GM19397 (cell line): ENCODE data around the gene NR0B2.
"Not testable (repeated sequence)": the region's sequence is repeated elsewhere in the genome, so short reads cannot be mapped to it uniquely, and the experiment has no call there.

ENCODE experiments used
- ATAC-seq: cut with Tn5 transposase; IDR thresholded peaks from one replicate; pipeline ENCODE4 v1.9.1; 2021; ENCODE audit warnings: mild to moderate bottlenecking, moderate library complexity; ENCODE audit not compliant: unreplicated experiment

The NR0B2 gene

GRCh38 chr1:26894263-26894662 lies 19.5 kb downstream of the NR0B2 start:
- ATAC-seq = no peak

GRCh38 chr1:26890467-26890796 lies 23.3 kb downstream of the NR0B2 start:
- peak; percentile 27 for ATAC-seq

DNA sequence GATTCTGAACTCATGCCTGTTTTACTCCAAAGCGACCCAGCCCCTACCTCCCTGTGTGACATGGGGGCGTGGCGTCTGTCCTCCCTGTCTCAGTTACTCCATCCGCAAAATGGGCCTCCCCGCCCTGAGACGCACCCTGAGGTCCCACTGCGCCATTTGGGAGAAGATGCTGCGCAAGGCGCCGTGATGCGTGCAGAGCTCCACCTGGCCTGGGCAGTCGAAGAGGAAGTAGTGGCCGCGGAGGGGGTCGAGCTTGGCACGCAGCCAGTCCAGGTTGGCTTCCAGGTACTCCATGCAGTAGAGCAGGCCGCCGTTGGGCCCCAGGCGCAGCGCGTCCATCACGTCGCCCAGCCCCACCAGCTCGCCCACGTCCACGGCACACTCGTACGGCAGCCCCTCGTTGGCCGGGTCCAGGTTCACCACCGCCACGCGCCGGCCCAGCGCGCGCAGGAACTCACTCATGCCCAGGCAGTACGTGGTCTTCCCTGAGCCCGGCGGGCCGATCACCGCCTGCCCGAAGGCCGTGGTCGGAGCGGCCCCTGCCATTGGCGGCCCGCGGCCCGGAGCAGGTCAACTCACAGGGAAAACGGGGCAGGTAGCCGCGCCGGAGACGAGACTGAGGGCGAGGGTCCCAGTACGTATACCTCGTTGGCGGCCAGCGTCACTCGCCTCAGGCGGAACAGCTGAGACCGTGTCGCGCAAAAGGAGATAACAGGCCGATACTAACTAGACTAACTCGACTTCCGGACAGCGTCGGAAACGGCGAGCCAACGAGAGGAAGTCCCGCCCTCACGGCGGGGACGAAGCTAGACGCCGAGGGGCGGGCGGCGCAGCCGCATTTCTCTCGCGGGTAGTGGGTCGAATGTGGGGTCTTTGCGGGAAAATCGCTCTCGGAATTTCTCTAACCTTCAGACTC lies 24.0 kb downstream of the NR0B2 start, which contains the start of gene GPN2:
TSS of gene GPN2 (minus strand) at position 733 of the 916 bp plus-strand sequence. CDS start at position 546, 187 bp downstream.
- ATAC-seq = peak; percentile 82

- ATAC-seq = no peak
These were observed 25.5 kb downstream of the NR0B2 start for GRCh38 chr1:26888231-26888630.

DNA sequence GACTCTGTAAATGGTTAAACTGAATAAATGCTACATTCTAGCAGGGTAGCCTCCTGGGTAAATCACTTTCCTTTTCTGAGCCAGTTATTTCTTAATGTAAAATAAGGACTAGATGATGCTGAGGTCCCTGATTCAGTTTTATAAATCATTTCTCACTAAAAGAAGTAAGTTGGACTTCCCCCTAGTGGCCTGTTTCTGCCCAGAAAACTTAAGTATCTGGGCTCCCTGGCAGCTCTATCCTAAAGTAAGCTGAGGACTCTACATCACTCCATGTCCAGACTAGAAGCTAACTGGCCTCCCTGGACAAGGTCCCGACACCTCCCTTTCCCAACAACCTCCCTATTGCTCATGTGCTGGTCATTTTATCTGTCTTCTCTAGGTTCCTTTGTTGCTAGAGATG lies 26.6 kb downstream of the NR0B2 start:
- ATAC-seq = no peak

GRCh38 chr1:26882696-26883463 lies 30.9 kb downstream of the NR0B2 start:
- no peak for ATAC-seq

DNA sequence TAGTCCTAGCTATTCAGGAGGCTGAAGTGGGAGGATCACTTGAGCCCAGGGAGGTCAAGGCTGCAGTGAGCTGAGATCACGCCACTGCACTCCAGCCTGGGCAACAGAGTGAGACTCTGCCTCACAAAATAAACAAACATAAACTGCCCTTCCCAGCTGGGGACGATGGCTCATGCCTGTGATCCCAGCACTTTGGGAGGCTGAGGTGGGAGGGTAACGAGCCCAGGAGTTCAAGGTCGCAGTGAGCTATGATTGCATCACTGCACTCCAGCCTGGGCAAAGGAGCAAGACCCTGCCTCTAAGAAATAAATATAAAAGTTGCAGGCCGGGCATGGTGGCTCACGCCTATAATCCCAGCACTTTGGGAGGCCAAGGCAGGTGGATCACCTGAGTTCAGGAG lies 32.2 kb downstream of the NR0B2 start:
- ATAC-seq = not testable (repeated sequence)

GRCh38 chr1:26879793-26880192 lies 34.0 kb downstream of the NR0B2 start:
- no peak for ATAC-seq

DNA sequence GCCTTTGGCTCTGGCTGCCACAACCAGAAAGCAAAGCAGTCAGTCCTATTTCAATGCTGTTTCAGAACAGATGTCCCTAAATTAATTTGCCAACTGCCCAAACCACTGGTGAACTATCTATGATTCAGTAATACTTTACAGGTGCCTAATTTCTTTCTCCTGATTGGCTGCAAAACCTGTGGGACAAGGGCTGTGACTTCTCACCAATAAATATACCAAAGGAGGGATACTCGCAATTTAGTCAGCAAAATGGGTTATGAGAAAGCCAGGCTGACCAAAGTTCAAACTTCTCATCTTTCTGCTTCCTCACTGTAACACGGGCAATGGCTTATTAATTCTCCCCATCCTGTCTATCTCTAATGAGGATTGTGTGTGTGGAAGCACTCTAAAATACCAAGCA lies 36.4 kb downstream of the NR0B2 start:
- no peak for ATAC-seq

- no peak for ATAC-seq
These were observed 38.9 kb downstream of the NR0B2 start for GRCh38 chr1:26874896-26875295.

GRCh38 chr1:26873097-26873496 lies 40.7 kb downstream of the NR0B2 start:
- ATAC-seq = not testable (repeated sequence)

DNA sequence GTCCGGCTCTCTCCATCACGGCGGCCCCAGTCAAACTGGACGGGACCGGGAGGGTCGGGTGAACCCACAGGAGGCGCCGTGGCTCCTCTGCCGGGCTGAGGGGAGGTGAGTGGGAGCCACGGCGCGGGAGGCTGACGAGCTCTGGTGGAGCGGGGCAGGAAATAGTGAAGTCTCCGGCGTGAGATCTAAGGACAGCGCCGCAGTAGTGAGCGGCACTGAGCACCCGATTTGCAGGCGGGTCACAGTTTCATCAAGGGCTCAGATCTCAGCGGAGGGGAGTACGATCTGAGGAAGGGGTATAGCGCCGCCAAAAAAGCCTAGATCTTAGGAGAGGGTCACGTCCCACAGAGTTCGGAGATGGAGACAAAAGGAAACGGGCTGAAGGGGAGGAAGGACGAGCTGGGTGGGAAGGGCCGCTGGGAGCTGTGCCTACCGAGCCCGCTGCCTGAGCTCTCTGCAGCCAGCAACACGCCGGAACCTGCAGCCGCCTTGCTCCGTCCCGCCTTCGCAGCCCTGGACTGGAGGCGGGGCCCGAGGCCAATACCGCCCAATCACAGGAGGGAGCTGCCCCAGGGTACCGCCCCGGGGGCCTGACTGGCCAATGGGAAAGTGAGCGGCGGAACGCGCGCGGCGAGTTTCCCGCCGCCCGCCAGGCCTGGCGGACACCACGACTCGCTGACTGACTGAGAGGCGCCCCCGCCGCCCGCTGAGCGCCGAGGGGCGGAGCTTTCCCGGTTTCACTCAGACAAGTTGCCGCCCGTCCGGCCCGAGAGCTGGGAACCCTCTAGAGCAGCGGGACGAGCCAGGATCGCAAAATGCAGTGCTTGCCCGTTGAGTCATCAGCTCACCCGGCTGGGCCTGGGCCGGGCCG lies 48.9 kb downstream of the NR0B2 start:
- ATAC-seq = peak; percentile 90

DNA sequence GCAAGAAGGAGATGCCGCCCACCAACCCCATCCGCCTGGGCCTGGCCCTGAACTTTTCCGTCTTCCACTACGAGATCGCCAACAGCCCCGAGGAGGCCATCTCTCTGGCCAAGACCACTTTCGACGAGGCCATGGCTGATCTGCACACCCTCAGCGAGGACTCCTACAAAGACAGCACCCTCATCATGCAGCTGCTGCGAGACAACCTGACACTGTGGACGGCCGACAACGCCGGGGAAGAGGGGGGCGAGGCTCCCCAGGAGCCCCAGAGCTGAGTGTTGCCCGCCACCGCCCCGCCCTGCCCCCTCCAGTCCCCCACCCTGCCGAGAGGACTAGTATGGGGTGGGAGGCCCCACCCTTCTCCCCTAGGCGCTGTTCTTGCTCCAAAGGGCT lies 50.1 kb downstream of the NR0B2 start:
- ATAC-seq = no peak

- no peak for ATAC-seq
These were observed 50.7 kb downstream of the NR0B2 start, which contains the start of gene SFN for GRCh38 chr1:26862781-26863684. SFN (plus strand) TSS chr1:26863149; CDS start chr1:26863213, 64 bp downstream.

- no peak for ATAC-seq
These were observed 51.8 kb downstream of the NR0B2 start for GRCh38 chr1:26861889-26862378.
